Stimulated activated CD8-positive, alpha-beta memory T cell treated with anti-CD3 and anti-CD28 coated beads, Interleukin-7, amount 100 ng/mL, for 4 hours (primary cell): Measurements from ENCODE around the gene NAP1L5.

Experiments
- DNase-seq, 2 donors: peaks; one replicate each; pipeline ENCODE4 v3.0.0-alpha.2; 2020; ENCODE audit warnings: low read depth in 2 of 2

The NAP1L5 gene, protein sequence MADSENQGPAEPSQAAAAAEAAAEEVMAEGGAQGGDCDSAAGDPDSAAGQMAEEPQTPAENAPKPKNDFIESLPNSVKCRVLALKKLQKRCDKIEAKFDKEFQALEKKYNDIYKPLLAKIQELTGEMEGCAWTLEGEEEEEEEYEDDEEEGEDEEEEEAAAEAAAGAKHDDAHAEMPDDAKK

DNA sequence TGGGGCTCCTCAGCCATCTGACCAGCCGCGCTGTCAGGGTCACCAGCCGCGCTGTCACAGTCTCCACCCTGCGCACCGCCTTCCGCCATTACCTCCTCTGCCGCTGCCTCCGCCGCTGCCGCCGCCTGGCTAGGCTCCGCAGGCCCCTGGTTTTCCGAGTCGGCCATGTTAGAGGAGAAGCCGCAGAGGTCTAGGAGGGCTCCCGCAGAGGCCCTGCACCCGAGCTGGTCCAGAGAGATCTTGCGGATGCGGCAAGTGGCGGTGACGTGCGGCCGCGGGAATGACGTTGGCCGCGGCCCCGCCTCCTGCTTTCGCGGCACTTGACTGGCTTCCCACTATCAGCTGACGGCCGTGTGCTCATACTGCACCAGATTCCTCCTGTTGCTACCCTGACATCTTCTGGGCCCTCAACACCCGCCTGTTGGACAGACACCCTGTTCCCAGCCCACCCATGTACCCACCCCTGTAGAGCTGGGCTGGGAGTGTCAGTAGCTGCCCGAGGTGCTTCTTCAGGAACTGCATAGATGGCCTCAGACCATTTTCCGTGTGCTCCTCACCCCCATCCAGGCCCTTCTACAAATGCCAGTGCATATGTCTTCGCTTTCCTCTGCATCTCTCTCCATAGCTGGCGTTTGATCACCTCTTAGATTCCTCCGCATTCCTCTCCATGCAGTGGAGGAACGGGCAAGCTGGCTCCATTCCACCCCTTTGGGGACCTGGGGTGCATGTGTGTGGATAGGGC, at the start of gene NAP1L5:
Gene NAP1L5, minus strand, starts transcription at position 242 of the 742 bp plus-strand sequence. Its CDS starts 75 bp downstream, at position 167.
- DNase-seq = peak; percentile 10 to 58

DNA sequence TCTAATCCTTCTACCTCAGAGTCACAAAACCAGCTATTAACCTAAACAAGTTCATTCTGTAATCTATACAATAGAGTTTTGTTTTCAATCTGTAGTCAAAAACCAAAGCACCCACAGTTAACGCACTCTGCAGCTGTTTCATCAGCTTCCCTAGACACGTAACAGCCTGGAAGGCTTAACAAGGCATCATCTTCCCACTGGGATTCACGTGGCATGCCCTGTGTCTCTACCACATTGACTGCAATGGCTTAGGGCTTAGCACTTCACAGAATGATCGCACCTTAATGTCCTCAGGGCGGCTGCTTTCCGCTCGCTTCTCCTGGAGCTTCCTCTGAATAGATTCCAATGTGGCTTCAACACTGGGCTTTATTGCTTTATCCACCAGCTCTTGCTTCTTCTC, 49.7 kb upstream of the NAP1L5 start:
- no peak for DNase-seq

DNA sequence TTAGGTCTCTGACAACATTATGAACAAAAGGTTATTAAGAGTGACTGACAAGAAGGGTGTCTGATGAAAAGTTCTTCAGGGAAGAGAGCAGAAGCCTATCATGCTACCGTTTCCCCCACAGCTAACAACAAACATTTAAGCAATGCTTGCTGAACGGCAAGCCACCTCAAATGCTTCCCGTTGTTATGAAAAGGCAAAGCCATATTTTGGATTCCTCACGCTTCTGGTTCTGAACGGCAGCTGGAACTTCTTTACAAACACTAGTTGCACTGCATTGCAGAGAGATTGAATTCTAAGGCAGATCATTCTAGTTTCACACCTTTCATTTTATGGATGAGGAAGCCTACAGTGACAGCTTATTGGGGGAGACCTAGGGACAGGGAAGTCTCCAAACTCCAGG, 48.6 kb upstream of the NAP1L5 start:
- no peak for DNase-seq

DNA sequence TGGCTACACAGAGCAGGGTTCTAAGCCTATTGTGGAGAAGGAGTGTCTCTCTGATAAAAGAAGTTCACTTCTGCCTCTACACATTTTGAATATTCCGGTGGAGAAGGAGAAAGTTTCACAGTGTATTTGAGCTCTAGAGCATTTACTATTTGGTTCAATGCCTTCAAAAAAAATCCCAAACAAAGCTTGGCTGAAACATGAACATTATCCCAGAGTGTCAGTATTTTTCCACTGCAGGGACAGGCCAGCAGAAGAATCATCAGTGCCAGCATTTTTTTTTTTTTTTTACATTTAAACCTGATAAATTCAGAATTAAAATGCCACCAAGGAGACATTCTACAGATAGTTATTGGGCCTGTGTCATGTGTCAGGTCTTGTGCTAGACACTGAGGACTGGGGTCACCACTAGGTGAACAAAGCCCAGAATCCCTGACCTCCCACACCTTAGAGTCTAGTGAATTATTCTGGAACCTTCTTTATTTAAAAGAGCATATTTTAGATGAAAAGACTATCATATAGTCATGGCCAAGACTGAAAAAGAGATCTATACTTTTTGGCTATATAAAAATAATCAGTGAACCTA, 48.0 kb upstream of the NAP1L5 start:
- no peak for DNase-seq

DNA sequence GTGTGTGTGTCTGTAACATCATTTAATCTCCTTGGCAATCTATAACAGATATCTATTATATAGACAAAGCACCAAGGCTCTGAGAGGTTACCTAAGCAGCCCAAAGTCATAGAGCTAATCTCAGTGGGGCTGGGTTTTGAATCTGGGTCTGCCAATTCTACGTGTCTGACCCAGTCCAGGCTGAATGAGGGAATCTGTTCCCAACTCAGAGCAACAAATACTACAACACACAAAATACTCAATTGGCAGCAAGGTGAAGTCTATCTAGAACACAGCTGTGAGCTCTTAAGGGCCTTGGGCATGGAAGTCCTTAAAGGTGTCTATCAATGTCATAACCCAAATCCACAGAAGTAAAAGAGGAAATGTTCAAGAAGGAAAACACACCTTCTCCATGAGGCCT, 47.5 kb upstream of the NAP1L5 start:
- DNase-seq = no peak

DNA sequence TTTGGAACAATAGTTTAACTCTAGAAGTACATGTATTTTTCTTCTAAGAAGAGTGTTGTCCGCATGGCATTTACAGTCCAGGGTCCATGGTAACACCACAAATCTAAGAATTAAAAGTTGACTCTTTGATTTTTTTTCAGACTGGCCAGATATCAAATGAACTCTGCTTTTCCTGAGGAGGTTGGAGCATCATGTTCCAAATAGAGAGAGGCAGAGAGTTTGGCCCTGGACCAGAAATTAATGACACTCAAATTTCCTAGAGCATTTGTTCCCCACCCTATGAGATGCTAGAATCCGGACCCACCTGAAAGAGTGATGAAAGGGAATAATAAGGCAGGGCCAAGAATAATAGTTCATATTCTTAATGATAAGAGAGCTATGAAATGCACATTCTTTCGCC, 47.0 kb upstream of the NAP1L5 start:
- DNase-seq = no peak

DNA sequence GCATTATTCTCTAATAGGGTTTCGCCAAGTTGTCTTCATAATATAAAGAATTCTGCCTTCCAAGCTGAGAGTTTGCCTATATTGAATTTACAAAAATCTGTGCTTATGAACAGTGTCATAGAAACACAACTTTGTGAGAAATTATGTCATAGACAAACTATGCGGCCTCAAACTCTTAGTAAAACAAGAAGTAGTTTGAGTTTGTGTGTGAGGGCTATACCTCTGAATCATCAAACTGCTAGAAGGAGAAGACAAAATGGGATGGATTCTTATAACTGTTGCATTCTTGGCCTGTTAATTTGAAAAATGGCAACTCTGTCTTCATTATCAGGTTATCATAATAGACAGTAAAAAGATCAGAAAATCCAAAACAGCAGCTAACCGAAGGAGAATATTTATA, 46.1 kb upstream of the NAP1L5 start:
- DNase-seq = no peak

DNA sequence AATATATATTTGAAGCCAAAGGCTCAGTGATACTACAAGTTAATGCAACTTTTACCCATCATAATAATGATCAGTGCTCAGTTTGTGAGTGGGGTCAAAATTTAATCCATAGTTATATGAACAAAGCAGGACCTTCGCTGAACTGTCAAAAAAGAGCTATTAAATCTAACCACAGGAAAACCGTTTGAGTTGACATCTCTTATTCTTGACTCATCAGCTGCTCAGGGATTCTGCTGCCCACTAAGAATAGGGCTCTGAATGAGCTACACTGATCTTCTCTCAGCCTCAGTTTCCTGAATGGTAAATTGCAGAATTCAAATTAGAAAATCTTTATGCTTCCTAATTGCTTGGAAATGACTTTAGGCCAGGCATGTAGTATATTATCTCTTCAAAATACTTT, 44.9 kb upstream of the NAP1L5 start:
- no peak for DNase-seq

DNA sequence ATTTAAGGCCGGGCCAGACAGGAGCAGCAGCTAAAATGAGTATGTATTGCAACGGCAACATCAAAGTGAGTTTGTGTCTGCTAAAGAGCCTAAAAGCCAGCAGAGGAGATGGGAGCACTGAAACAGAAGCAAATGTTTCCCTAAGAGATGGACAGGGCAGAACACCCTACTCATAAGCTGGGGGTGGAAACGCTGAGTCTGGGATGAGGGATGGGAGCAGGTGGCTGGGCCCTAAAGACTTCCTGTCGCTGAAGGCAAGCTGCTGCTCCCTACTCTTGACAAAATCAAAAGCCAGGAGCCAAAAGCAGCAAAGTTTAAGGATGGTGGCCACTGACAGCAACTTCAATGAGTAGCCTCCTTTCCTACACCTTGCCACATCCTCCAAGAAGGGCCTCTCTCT, 40.6 kb upstream of the NAP1L5 start:
- DNase-seq = no peak

DNA sequence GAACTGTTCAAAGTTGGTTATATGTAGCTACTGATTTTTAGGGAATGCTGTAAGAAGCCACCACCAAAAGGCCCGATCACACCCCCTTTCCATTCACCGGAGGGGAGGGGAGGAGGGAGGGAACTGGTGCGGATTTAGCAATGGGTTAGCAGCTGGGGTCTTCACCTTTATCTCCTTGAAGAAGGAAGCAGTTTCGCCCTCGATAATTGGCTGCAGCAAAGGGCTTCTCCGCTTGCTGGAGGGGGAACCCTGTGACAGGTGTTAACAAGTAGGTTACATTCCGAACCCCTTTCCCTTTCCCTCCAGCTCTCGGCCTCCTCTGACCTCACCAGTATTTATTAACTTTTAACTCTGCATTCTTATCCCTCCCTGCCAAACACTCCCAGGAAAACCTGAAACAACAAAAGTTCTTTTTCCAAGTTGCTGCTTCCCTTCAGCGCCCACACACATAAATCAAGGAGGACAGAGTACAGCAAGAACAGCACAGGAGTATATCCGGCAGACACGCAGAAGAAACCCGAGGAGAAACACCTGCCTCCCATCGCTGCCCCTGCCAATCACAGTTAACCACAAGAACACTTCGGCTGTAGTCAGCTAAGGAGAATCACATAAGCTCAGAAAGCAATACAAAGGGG, 39.8 kb upstream of the NAP1L5 start:
- no peak for DNase-seq

DNA sequence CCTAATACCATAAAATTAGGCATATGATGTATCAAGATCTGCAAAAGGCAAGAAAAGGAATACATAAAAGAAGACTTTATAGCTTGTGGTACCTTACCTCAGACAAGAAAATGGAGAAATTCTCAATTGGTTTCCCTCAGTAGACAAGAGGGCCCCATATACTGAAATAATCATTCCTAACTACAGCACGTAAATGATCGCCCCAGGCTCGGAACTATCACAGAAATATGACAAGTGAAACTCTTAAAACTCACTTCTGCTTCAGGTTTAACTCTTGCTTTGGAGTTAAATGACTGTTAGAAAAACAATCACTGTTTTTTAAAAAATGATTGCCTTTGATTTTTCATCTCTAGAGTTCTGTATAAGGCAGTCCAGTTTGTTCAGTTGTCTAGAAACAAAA, 38.6 kb upstream of the NAP1L5 start:
- DNase-seq = no peak

DNA sequence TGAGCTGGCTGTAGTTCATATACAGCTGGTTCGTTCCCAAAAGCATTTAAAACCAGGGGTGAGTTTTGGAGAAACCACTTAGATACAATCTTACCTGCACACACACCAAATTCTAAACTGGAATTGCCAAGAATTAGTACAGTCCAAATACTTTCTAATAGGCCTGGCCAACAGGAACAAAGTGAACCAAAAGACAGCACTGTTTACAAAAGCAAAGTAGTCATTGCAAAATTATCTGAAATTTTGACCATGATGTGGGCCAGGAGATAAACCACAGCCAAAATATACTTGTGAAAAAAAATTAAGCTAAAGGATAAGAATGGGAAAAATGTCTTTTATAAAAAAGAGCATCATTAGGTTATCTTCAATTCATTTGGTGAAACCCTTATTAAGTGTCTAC, 37.9 kb upstream of the NAP1L5 start:
- DNase-seq = no peak

DNA sequence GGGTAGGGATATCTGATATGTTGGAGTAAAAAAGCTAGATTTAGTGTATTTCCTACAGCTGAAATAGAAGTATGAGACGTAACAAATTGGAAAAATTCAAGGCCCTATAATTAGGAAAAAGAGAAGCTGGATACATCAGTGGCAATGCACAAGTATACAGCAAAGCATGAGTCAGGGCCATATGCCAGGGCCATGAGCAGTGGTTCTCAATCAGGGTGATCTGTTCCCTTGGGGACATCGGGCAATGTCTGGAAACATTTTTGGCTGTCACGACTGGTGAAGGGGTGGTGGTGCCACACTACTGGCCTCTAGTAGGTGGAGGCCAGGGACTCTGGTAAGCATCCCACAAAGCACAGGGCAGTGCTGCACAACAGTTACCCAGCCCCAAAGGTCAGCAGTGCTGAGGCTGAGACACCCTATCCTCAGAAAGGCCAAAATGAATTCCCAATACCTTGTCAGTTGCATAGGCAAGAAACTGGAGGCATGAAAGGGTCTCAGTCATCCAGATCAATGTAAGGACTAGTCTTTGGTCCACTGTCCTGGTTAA, 36.8 kb upstream of the NAP1L5 start:
- DNase-seq = no peak

DNA sequence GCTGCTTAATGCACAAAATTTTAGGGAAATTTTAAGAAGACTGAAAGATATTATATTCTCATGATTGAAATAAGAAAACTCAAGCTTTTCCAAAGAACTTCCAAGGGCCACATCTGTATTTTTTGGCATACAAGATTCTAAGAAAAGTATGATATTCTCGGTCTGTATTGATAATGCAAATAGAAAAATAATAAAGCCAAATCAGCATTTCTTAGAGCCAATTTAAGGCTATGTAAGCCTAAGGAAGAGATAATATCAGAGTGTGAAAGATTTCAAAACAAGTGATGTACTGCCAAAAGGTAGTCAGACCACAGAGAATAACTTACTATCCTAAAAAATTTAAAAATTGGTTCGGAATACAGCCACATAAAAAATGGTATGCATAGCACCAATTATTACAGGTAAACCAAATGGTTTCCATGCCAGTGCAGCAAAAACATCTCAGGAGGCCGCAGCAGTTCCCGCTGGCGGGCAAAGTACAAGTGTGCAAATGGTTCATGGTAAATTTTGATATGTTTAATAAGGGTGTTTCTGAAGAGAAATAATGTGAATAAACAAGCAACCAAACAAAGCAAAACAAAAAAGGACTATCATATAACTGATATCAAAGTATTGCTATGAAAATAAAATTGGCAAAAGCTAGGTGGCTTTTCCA, 35.2 kb upstream of the NAP1L5 start:
- DNase-seq = no peak

DNA sequence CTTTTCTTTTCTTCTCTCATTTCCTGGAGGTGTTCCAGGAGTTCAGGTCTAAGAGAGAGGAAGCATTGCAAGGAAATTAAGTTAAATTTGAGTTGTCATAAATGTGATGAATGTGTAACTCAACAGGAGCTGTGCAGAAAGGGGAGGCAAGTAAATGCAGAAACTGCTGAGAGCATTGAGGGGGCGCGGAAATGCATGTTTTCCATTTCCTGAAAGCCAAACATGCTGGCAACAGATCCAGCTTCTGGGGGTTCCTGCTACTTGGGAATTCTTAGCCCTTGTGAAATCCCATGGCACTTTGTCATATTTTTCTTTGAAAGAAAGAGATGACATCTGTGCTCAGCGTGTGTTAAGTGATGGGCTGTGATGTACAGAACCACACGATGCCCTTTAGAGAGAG, 33.8 kb upstream of the NAP1L5 start:
- DNase-seq = no peak

DNA sequence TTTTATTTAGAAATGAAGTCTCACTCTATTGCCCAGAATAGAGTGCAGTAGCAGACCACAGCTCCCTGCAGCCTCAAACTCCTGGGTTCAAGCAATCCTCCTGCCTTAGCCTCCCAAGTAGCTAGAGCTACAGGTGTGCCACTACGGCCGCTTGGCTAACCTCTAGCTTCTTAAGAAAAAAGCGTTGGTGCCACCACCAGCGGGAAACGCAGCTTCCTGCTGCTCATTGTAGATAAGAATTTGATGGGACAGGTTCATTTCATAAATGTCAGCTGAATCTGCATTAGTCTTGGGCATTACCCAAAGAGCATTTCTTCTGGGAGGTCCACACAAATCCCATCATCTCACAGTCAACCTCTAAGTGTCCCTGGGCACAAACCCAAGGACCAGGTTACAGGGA, 33.2 kb upstream of the NAP1L5 start:
- no peak for DNase-seq

DNA sequence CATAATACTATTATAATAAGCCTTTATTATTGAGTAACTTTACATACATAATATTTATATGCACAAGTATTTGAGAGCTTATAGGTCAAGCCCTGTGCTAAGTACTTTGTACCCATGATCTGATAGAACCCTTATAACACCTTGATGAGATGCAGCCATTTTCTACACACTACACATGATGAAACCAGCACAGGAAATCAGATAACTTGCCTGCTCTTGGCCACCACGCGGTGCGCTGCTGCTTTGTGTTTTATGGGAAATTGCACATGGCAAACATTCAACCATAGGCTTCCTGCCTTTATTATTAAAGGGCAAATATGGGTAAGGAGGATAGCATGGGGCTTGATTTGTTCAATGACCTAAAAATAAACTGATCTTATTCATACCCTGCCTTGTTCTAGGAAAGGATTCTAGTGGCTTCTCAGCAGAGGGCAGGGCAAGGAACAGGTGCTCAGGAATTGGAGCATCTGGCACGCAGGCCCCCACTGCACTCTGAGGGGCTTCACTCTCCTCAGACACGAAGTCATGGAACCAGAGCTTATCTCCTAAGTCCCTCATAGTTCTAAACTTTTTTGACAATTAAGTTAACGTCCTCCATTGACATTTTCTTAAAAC, 31.6 kb upstream of the NAP1L5 start:
- no peak for DNase-seq

DNA sequence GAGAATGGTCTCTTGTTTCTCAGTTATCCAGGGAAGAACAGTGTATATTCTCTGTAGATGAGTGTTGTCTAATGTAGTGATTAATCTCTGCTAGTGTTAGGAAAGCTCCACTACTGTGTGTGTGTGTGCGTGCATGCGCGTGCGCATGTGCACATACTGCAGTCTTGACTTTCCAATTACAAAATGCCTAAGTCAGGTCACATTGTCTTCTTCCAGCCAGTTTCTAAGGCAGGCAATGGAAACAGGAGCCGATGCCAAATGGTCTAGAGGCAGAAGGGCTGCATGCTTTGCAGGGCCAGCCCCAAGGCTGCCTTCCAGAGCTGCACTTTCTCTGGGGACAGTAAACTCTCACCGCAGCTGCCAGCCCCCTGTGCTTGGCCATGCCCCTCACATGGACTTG, 30.5 kb upstream of the NAP1L5 start:
- no peak for DNase-seq

DNA sequence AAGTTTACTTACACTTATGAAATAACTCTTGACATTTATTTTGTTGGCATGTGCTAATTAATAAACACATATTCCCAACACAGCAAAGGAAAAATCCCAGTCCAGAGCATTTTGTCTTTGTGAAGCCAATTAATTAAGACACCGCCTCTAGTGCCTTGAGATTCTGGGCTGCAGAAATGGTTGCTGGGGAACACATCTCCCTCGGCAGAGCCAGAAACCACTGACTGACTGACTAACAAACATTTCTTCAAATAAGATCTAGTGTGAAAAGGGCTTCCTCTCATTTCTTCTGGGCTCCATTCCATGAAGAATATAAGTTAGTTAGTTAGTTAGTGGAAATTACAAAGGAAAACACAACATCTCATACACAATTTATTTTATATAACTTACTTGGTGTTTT, 28.4 kb upstream of the NAP1L5 start:
- DNase-seq = no peak

DNA sequence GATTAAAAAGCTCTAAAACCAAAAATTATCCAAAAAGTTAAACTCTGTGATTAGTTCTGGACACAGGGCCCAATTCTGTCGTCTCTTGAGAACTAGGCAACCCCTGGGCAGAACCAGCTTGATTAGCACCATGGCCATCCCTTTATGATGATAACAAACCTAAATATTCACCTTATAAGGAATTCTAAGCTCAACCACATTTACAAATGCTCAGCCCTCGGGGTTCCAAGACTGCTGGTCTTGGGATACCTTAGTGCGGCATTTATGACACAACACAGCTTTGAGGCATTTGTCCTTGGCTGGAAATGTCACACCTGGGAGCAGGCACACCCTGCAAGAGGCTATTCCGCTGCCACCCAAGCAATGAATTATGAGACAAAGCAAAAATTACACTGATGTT, 27.5 kb upstream of the NAP1L5 start:
- no peak for DNase-seq

DNA sequence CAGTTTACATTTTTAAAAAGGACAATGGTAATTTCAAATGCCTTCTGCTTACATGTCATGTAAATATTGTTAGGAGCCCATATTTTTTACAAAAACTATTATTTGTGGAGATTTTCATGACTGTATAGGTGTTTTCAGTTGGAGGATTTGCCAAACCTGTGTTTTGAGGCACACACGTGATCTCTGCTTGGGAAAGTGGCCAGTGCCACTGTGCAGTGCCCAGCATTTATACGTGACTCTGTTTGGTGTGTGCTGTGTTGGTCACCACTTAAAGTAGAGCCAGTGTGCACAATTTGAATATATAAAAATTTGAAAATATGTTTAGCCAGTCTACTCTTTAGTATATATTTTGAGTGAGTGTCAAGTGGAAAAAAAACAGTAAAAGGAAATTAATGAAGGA, 26.8 kb upstream of the NAP1L5 start:
- no peak for DNase-seq

DNA sequence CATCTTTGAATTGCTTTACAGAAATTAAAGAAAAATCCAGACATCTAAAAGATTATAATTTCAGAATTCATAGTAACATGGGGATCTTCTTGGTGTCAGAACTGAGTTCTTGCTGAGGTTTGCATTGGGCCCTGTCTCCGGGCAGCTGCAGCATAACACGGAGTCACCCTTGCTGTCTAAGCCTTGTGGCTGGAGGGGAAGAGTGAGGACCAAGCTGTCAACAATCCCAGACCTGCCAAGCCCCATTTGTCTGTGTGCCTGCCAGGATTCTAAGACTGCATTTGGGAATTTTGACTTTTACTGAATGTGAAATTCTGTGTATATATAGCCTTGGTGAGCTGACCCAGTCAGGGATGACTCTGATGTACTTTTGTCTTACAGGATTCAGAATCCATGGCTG, 25.2 kb upstream of the NAP1L5 start:
- no peak for DNase-seq
